HG02885 (cell line): ENCODE results near the gene PALM.

Experiments used
- ATAC-seq: cut with Tn5 transposase; IDR thresholded peaks from one replicate; pipeline ENCODE4 v1.9.1; 2021; ENCODE audit warnings: mild to moderate bottlenecking; ENCODE audit not compliant: unreplicated experiment, poor library complexity

Gene PALM

DNA sequence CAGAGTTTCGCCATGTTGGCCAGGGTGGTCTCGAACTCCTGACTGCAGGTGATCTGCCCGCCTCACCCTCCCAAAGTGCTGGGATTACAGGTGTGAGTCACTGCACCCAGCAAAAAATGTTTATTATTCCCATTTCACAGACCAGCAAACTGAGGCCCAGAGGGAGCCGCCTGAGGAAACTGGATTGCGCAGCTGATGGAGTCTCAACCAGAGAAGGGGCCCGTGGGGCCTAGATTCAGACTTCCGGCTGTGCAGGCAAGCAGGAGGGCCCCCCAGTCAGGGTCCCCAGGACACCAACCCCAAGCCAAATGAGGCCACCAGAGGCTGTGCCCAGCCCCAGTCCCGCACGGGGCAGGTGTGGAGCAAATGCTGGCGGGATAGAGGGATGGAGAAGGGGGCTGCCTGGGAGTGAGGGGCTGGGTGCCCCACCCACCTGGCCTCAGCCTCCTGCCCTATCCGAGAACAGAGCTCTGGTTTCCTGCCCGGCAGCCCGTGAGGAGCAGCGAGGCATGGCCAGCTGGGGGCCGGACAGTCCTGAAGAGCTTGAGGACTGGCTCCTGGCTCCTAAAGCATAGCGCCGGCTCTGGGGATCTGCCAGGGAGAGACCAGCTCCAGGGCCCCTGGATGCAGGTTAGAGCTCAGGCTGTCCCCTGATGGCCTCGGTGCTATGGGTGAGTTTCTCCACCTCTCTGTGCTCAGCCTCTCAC lies 64.1 kb downstream of the PALM start:
- no peak for ATAC-seq

DNA sequence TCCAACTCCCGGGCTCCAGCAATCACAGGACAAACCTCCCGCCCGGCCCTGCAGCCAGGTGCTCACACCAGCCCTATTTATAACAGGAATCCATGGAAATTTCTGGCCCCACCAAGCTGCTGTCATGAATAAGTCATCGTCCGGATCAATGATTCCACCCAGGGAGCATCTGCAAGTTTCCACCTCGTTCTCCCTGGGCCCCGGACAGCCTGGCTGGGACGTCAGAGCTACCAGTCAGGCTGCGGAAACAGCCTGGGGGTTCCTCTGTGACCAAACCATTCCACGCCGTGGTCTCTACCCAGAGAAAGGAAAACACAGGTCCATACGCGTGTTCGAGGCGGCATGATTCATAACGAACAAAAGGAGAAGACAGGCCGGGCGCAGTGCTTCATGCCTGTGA lies 67.8 kb downstream of the PALM start:
- no peak for ATAC-seq

- no peak for ATAC-seq
These were observed 70.3 kb downstream of the PALM start for GRCh38 chr19:778910-779653.

- no peak for ATAC-seq
These were observed 72.2 kb downstream of the PALM start for GRCh38 chr19:780935-781334.

- ATAC-seq = no peak
These were observed 73.1 kb downstream of the PALM start for GRCh38 chr19:781800-782184.

DNA sequence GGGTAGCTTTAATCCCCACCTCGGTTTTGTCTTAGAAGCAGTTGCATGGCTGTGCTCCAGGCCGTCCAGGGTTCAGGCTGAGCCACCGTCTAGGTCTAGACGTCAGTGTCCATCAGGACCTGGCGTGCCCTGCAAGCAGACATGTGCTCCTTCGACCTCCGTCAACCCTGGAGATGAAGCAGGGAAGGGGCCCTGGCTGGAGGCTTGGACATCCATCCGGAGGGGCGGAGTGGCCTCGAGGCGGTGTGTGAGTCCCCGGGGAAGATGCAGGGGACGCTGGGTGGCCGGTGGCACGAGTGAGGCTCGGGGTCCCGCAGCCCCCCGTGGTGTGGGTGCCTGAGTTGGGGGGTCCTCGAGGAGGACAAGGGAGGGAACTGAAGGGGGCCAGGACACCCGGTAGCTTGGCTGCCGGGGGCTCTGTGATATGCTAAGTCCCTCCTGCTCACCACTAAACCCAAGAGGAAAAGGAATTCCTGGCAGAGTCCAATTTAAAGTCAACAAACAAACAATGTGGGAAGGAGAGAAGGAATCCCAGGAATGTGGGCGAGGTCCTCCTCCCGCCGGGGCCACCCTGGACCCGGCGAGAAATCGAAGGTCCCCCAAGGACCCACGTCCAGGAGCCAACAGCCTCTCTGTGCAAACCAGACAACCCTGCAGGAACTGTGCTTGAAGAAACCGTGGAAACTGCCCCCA lies 73.6 kb downstream of the PALM start:
- ATAC-seq = no peak

- ATAC-seq = no peak
These were observed 74.3 kb downstream of the PALM start for GRCh38 chr19:782878-783668.

GRCh38 chr19:784541-784940 lies 75.8 kb downstream of the PALM start:
- ATAC-seq = no peak

- no peak for ATAC-seq
These were observed 78.8 kb downstream of the PALM start for GRCh38 chr19:787536-787935.

DNA sequence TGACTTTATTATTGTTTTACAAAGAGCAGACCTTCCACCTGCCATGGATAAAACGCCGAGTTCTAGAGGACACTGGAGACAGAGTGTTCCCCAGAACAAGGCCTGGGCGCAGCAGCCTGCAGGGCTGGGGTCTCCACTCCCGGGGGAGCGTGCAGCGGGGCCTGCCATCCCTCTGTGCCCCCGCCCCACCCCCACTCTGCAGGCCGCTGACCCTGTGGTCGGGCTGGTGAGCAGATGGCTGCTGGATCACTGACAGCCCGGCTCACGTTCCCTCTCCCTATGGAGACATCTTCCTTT lies 79.9 kb downstream of the PALM start:
- no peak for ATAC-seq

GRCh38 chr19:788983-789700 lies 80.4 kb downstream of the PALM start:
- ATAC-seq = no peak

GRCh38 chr19:789701-790060 lies 80.9 kb downstream of the PALM start:
- ATAC-seq = no peak

GRCh38 chr19:791007-791566 lies 82.4 kb downstream of the PALM start:
- ATAC-seq = no peak

GRCh38 chr19:791567-792305 lies 83.0 kb downstream of the PALM start:
- ATAC-seq = no peak

- no peak for ATAC-seq
These were observed 83.7 kb downstream of the PALM start for GRCh38 chr19:792306-792885.

- no peak for ATAC-seq
These were observed 85.1 kb downstream of the PALM start for GRCh38 chr19:793806-794205.

DNA sequence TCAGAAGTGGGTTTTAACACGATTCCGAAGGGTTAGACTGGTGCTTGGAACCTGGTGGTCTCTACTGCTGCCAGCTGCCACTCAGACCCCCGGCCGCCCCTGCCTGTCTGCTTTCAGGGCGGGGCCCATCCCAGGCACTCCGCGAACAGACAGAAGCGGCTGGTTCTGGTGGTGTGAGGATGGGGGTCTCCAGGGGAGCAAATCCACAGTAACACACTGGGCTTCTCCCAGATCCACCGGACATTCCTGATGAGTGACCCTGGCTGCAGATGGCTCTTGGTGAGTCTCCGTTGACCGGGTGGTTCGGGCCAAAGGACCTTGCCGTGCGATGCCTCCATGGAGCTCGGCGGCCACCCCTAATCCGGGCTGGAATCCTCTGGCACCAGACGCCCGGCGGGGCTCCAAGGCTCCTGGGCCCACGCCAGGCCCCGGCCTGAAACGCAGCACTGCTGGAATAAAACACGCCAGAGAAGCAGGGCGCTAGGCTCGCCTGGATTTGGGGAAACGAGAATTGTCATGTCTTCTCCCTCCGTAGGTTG lies 86.4 kb downstream of the PALM start:
- ATAC-seq = no peak

- no peak for ATAC-seq
These were observed 87.2 kb downstream of the PALM start for GRCh38 chr19:795691-796581.
